GM23338 (cell line): Measurements from ENCODE around the gene PLAC8L1. TPM values are rescaled to one million over a fixed set of nuclear protein-coding genes. Genes with fewer than 3 reads are reported as not detected.

Experiments
- ATAC-seq: fragments of 200-7000 bp; cut with Tn5 transposase; 3 replicates; pipeline ENCODE4 v1.9.1; 2020
- DNase-seq: peaks from one replicate; pipeline ENCODE4 v3.0.0-alpha.2; 2015; ENCODE audit warnings: low spot score
- H2AFZ ChIP-seq: fragments of 200-600 bp; sonication (generic); 2 replicates; pipeline ENCODE4 v1.8.0; 2016; ENCODE audit warnings: antibody characterized with exemption, mild to moderate bottlenecking, moderate library complexity
- H3F3A ChIP-seq: fragments of 200-600 bp; sonication (generic); replicated peaks from 2 replicates; pipeline ENCODE4 v1.8.0; 2017; ENCODE audit warnings: antibody characterized with exemption, mixed run types, low read depth
- H3K27ac ChIP-seq: fragments of 200-600 bp; sonication (generic); 2 replicates; pipeline ENCODE4 v1.6.1; 2016; ENCODE audit warnings: low read depth
- H3K27me3 ChIP-seq: fragments of 200-600 bp; sonication (generic); 2 replicates; pipeline ENCODE4 v1.8.0; 2016; ENCODE audit warnings: mild to moderate bottlenecking, mixed run types, moderate library complexity; ENCODE audit not compliant: insufficient read depth
- H3K36me3 ChIP-seq: fragments of 200-600 bp; sonication (generic); 2 replicates; pipeline ENCODE4 v1.8.0; 2016; ENCODE audit warnings: mild to moderate bottlenecking; ENCODE audit not compliant: insufficient read depth
- H3K4me1 ChIP-seq: fragments of 200-600 bp; sonication (generic); 2 replicates; pipeline ENCODE4 v1.8.0; 2016; ENCODE audit warnings: mild to moderate bottlenecking, moderate library complexity; ENCODE audit not compliant: insufficient read depth
- H3K4me2 ChIP-seq: fragments of 200-600 bp; sonication (generic); 2 replicates; pipeline ENCODE4 v1.7.1; 2017; ENCODE audit warnings: mixed run types
- H3K4me3 ChIP-seq: fragments of 200-600 bp; sonication (generic); 2 replicates; pipeline ENCODE4 v1.6.1; 2016; ENCODE audit warnings: mixed run types
- H3K79me2 ChIP-seq: fragments of 200-600 bp; sonication (generic); replicated peaks from 2 replicates; pipeline ENCODE4 v1.8.0; 2017; ENCODE audit warnings: mild to moderate bottlenecking; ENCODE audit not compliant: insufficient read depth
- H3K9me2 ChIP-seq: fragments of 200-600 bp; sonication (generic); 2 replicates; pipeline ENCODE4 v1.8.0; 2017; ENCODE audit not compliant: insufficient read depth
- H4K20me1 ChIP-seq: fragments of 200-600 bp; sonication (generic); replicated peaks from 2 replicates; pipeline ENCODE4 v1.8.0; 2017; ENCODE audit warnings: mild to moderate bottlenecking; ENCODE audit not compliant: insufficient read depth
- H3K27ac Mint-ChIP-seq: 2 replicates; pipeline ENCODE4 v1.8.0; 2020; ENCODE audit warnings: inconsistent platforms, mild to moderate bottlenecking, moderate library complexity, mixed read lengths
- H3K27me3 Mint-ChIP-seq: 3 replicates; pipeline ENCODE4 v1.8.0; 2022; ENCODE audit warnings: low read depth, mild to moderate bottlenecking, moderate library complexity, mixed read lengths, inconsistent platforms; ENCODE audit not compliant: insufficient read depth, poor library complexity
- H3K36me3 Mint-ChIP-seq: 3 replicates; pipeline ENCODE4 v1.8.0; 2021; ENCODE audit warnings: low read depth, mild to moderate bottlenecking, inconsistent platforms, moderate library complexity, mixed read lengths
- H3K4me1 Mint-ChIP-seq: 3 replicates; pipeline ENCODE4 v1.8.0; 2020; ENCODE audit warnings: mild to moderate bottlenecking, inconsistent platforms, mixed read lengths
- H3K4me3 Mint-ChIP-seq: 3 replicates; pipeline ENCODE4 v1.8.0; 2021; ENCODE audit warnings: moderate library complexity, mild to moderate bottlenecking, inconsistent platforms, mixed read lengths
- H3K9me3 Mint-ChIP-seq: 3 replicates; pipeline ENCODE4 v1.8.0; 2020; ENCODE audit warnings: moderate library complexity, mild to moderate bottlenecking, inconsistent platforms, mixed read lengths
- CREB1 ChIP-seq: fragments of 250-450 bp; sonication (Bioruptor Pico); IDR thresholded peaks from 2 replicates; pipeline ENCODE4 v1.5.0; 2020; ENCODE audit warnings: low read depth, mild to moderate bottlenecking, moderate library complexity
- CTCF ChIP-seq, 2 experiments: fragments of 200-600 bp in 1 of 2; sonication (generic) in 1 of 2; conservative IDR thresholded peaks; 2 replicates each; pipeline versions ENCODE4 v1.5.1 to v1.6.1; 2016 to 2017; ENCODE audit warnings: antibody characterized with exemption in 2 of 2, low read depth in 2 of 2, mild to moderate bottlenecking in 2 of 2, moderate library complexity in 1 of 2
- ETS1 ChIP-seq: IDR thresholded peaks from 2 replicates; pipeline ENCODE4 v1.6.1; 2016; ENCODE audit warnings: antibody characterized with exemption
- EZH2 ChIP-seq: fragments of 200-600 bp; sonication (generic); IDR thresholded peaks from one replicate; pipeline ENCODE4 v1.8.0; 2017; ENCODE audit warnings: antibody characterized with exemption, mild to moderate bottlenecking, low read depth; ENCODE audit not compliant: unreplicated experiment
- EZH2phosphoT487 ChIP-seq: fragments of 200-600 bp; sonication (generic); IDR thresholded peaks from one replicate; pipeline ENCODE4 v1.8.1; 2018; ENCODE audit warnings: antibody characterized with exemption; ENCODE audit not compliant: unreplicated experiment
- JUNB ChIP-seq: IDR thresholded peaks from one replicate; pipeline ENCODE4 v1.6.1; 2016; ENCODE audit warnings: antibody characterized with exemption; ENCODE audit not compliant: unreplicated experiment
- NANOG ChIP-seq: IDR thresholded peaks from 2 replicates; pipeline ENCODE4 v1.6.1; 2016; ENCODE audit warnings: antibody characterized with exemption, borderline replicate concordance
- POLR2AphosphoS5 ChIP-seq: IDR thresholded peaks from 2 replicates; pipeline ENCODE4 v1.6.1; 2016; ENCODE audit warnings: antibody characterized with exemption, low read depth
- REST ChIP-seq: IDR thresholded peaks from one replicate; pipeline ENCODE4 v1.6.1; 2018; ENCODE audit warnings: antibody characterized with exemption; ENCODE audit not compliant: unreplicated experiment
- STAT1 ChIP-seq: IDR thresholded peaks from one replicate; pipeline ENCODE4 v1.6.1; 2016; ENCODE audit warnings: antibody characterized with exemption; ENCODE audit not compliant: unreplicated experiment
- ZNF114 ChIP-seq: fragments of 250-450 bp; sonication (Bioruptor Pico); IDR thresholded peaks from 2 replicates; pipeline ENCODE4 v1.5.0; 2020; ENCODE audit warnings: mild to moderate bottlenecking, moderate library complexity
- ZNF331 ChIP-seq: fragments of 250-450 bp; sonication (Bioruptor Pico); IDR thresholded peaks from 2 replicates; pipeline ENCODE4 v1.5.0; 2020; ENCODE audit warnings: low read depth, mild to moderate bottlenecking, moderate library complexity
- ZNF462 ChIP-seq: fragments of 250-450 bp; sonication (Bioruptor Pico); IDR thresholded peaks from 2 replicates; pipeline ENCODE4 v1.5.0; 2020; ENCODE audit warnings: mild to moderate bottlenecking, moderate library complexity
- polyA plus RNA-seq: library from polyadenylated mRNA; unstranded; fragments of >200 nt; fragmentation: Nextera tagmentation; extraction: Ambion mirVana; gene quantifications from 2 replicates; pipeline ENCODE4 v1.2.1, GENCODE V29; 2016
- total RNA-seq: library from RNA; depleted of rRNA; stranded (reverse); fragments of >200 nt; shearing (Covaris generic); gene quantifications from 2 replicates; pipeline ENCODE4 v1.2.3, GENCODE V29; 2014

Gene PLAC8L1
- total and polyA plus RNA-seq, 2 experiments from 2014 or later = 2.0 TPM; not detected in 1

- no peaks in the 10 kb centered on the region for H3K27me3 ChIP-seq
- no peaks in the 10 kb centered on the region for H3K4me1 ChIP-seq
- H3K27ac ChIP-seq = no peak overlapping the region
- no peak overlapping the region for H2AFZ ChIP-seq
- peaks cover 6% of the 10 kb centered on the region; the same call in 1 of the 2 replicates for H3K79me2 ChIP-seq
- peaks cover 6% of the 10 kb centered on the region; the same call in 1 of the 2 replicates for H4K20me1 ChIP-seq
- no peak overlapping the region for H3K27ac Mint-ChIP-seq
- no peak overlapping the region for H3K4me3 Mint-ChIP-seq
- ATAC-seq (no peak), DNase-seq (no peak)
- no peaks in the 10 kb centered on the region for H3F3A ChIP-seq
- no peaks in the 10 kb centered on the region for H3K4me1 Mint-ChIP-seq
- peaks cover 3% of the 10 kb centered on the region for H3K27me3 Mint-ChIP-seq
- no peak overlapping the region for H3K4me2 ChIP-seq
- no peaks in the 10 kb centered on the region for H3K9me2 ChIP-seq
- H3K9me3 Mint-ChIP-seq = no peaks in the 10 kb centered on the region
- H3K36me3 ChIP-seq = peaks cover 93% of the 10 kb centered on the region
- peaks cover 87% of the 10 kb centered on the region for H3K36me3 Mint-ChIP-seq
- TF ChIP-seq EZH2 = no peak
- TF ChIP-seq CREB1 (CRISPR knock-in tag) = no peak
- TF ChIP-seq STAT1 = no peak
- no peak for TF ChIP-seq REST
- no peak for TF ChIP-seq ZNF114 (CRISPR knock-in tag)
- no peak for TF ChIP-seq ZNF331 (CRISPR knock-in tag)
- no peak for TF ChIP-seq EZH2phosphoT487
- TF ChIP-seq POLR2AphosphoS5 = no peak
- TF ChIP-seq ZNF462 = no peak
- TF ChIP-seq NANOG = no peak
- TF ChIP-seq CTCF (conservative IDR thresholded peaks at IDR 0.05; ENCODE audit: low read depth in 2 of 2) = no peak
- TF ChIP-seq ETS1 = no peak
- TF ChIP-seq JUNB = no peak
- no peak overlapping the region for H3K4me3 ChIP-seq
Measured at GRCh38 chr5:146151970-146152369, 46.6 kb upstream of the PLAC8L1 start.
